ENCODE measurements around the gene PCSK9. TPM values are rescaled to one million over a fixed set of nuclear protein-coding genes. Genes with fewer than 3 reads are reported as not detected.

Gene PCSK9
- total RNA-seq, 1 experiment from 2014 or later: 38.9 TPM

- no peaks in the 10 kb centered on the region for H3K9me3 ChIP-seq (ENCODE audit: low read depth, low read length, poor library complexity, severe bottlenecking)
- peaks cover 77% of the 10 kb centered on the region for H3K36me3 ChIP-seq (ENCODE audit: insufficient read depth, low read length, poor library complexity, severe bottlenecking)
- no peaks in the 10 kb centered on the region for H3K4me1 ChIP-seq (ENCODE audit: insufficient read depth, low read length, poor library complexity, severe bottlenecking)
- no peak for DNase-seq (ENCODE audit: low spot score)
- ChIA-PET POLR2A (ENCODE audit: low non-redundant PET) (no interaction called here), CTCF (no interaction called here)
- no peak overlapping the region for H3K27ac ChIP-seq (ENCODE audit: low read depth, low read length, poor library complexity, severe bottlenecking)
- H3K27me3 ChIP-seq (replicated peaks; ENCODE audit: insufficient read depth, low read depth, low read length, poor library complexity): no peaks in the 10 kb centered on the region
- intact Hi-C loops (cut with micrococcal nuclease; ENCODE audit: unreplicated experiment): no loop called here
- BruUV-seq (replicated peaks): no TSS peak
- no peak for TF ChIP-seq EZH2 (IDR thresholded peaks at IDR 0.05; ENCODE audit: borderline replicate concordance, low read depth, low read length, poor library complexity, severe bottlenecking)
- TF ChIP-seq, protein P1, sequence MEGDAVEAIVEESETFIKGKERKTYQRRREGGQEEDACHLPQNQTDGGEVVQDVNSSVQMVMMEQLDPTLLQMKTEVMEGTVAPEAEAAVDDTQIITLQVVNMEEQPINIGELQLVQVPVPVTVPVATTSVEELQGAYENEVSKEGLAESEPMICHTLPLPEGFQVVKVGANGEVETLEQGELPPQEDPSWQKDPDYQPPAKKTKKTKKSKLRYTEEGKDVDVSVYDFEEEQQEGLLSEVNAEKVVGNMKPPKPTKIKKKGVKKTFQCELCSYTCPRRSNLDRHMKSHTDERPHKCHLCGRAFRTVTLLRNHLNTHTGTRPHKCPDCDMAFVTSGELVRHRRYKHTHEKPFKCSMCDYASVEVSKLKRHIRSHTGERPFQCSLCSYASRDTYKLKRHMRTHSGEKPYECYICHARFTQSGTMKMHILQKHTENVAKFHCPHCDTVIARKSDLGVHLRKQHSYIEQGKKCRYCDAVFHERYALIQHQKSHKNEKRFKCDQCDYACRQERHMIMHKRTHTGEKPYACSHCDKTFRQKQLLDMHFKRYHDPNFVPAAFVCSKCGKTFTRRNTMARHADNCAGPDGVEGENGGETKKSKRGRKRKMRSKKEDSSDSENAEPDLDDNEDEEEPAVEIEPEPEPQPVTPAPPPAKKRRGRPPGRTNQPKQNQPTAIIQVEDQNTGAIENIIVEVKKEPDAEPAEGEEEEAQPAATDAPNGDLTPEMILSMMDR (conservative IDR thresholded peaks at IDR 0.05; ENCODE audit: low read depth, low read length): no peak
- no peak overlapping the region for H3K4me3 ChIP-seq (ENCODE audit: low read depth, low read length, poor library complexity, severe bottlenecking)
Observed at GRCh38 chr1:55055951-55056631, 16.7 kb downstream of the PCSK9 start.

DNA sequence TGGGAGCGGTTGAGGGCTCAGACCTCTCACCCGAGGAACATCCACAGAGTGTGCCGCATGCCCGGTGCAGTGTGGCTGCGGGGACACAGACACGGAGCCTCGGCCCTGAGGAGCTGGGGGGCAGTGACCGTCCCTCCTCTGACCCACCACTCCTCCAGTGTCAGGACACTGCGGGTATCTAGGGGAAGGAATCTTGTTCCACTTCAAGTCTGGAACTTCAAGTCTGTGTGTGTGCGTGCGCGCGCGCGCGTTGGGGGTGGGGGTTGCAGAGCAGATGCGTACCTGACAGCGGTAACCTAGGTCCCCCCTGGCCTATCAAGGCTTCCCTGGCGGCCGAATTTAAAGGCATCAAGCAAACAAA, 17.3 kb downstream of the PCSK9 start:
- Histone ChIP-seq H3K9me3 (ENCODE audit: low read depth, low read length, poor library complexity, severe bottlenecking) (no peaks in the 10 kb centered on the region), H3K27ac (ENCODE audit: low read depth, low read length, poor library complexity, severe bottlenecking) (no peak overlapping the region), H3K27me3 (replicated peaks; ENCODE audit: insufficient read depth, low read depth, low read length, poor library complexity) (no peaks in the 10 kb centered on the region), H3K4me3 (ENCODE audit: low read depth, low read length, poor library complexity, severe bottlenecking) (no peak overlapping the region), H3K4me1 (ENCODE audit: insufficient read depth, low read length, poor library complexity, severe bottlenecking) (no peaks in the 10 kb centered on the region), H3K36me3 (ENCODE audit: insufficient read depth, low read length, poor library complexity, severe bottlenecking) (peaks cover 78% of the 10 kb centered on the region)
- no TSS peak for BruUV-seq (replicated peaks)
- TF ChIP-seq EZH2 (IDR thresholded peaks at IDR 0.05; ENCODE audit: borderline replicate concordance, low read depth, low read length, poor library complexity, severe bottlenecking): no peak
- TF ChIP-seq, protein P1 (conservative IDR thresholded peaks at IDR 0.05; ENCODE audit: low read depth, low read length): no peak
- no peak for DNase-seq (ENCODE audit: low spot score)
- POLR2A ChIA-PET (ENCODE audit: low non-redundant PET): no interaction called here
- CTCF ChIA-PET: no interaction called here
- intact Hi-C loops (cut with micrococcal nuclease; ENCODE audit: unreplicated experiment): no loop called here

DNA sequence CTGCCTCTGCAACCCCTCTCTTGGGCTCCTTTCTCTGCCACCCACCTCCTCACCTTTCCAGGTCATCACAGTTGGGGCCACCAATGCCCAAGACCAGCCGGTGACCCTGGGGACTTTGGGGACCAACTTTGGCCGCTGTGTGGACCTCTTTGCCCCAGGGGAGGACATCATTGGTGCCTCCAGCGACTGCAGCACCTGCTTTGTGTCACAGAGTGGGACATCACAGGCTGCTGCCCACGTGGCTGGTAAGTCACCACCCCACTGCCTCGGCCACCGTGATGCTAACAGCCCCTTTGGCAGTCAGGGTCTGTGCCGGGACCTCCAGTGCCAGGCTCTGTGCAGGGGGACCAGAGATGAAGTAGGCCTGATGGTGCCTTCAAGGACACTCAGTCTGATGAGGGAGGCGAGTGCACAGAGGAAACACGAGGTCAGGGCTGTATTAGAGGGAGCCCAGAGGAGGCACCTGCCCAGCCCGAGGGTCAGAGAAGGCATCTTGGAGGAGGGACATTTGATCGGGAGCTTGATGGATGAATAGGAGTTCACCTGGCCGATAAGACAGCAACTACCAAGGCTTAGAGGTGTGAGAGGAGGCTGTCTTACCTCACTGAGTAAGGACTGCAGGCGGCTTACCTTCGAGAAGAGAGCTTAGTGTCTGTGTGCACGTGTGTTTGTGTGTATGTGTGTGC, 18.1 kb downstream of the PCSK9 start:
- no peak for DNase-seq (ENCODE audit: low spot score)
- Histone ChIP-seq H3K4me3 (ENCODE audit: low read depth, low read length, poor library complexity, severe bottlenecking) (no peak overlapping the region), H3K9me3 (ENCODE audit: low read depth, low read length, poor library complexity, severe bottlenecking) (no peaks in the 10 kb centered on the region), H3K27ac (ENCODE audit: low read depth, low read length, poor library complexity, severe bottlenecking) (no peak overlapping the region), H3K36me3 (ENCODE audit: insufficient read depth, low read length, poor library complexity, severe bottlenecking) (peaks cover 70% of the 10 kb centered on the region), H3K4me1 (ENCODE audit: insufficient read depth, low read length, poor library complexity, severe bottlenecking) (no peaks in the 10 kb centered on the region), H3K27me3 (replicated peaks; ENCODE audit: insufficient read depth, low read depth, low read length, poor library complexity) (no peaks in the 10 kb centered on the region)
- ChIA-PET CTCF (no interaction called here), POLR2A (ENCODE audit: low non-redundant PET) (no interaction called here)
- intact Hi-C loops (cut with micrococcal nuclease; ENCODE audit: unreplicated experiment): no loop called here
- BruUV-seq (replicated peaks): no TSS peak
- TF ChIP-seq, protein P1 (conservative IDR thresholded peaks at IDR 0.05; ENCODE audit: low read depth, low read length): no peak
- TF ChIP-seq EZH2 (IDR thresholded peaks at IDR 0.05; ENCODE audit: borderline replicate concordance, low read depth, low read length, poor library complexity, severe bottlenecking): no peak

All from A673 (cell line).